Measurements from ENCODE around the gene TNNI3K.

GRCh38 chr1:74467786-74468377, 232.7 kb downstream of the TNNI3K start:
- TF ChIP-seq POLR2A (IDR thresholded peaks at IDR 0.05; ENCODE audit: low read depth, low read length) (no peak), POLR2AphosphoS5 (IDR thresholded peaks at IDR 0.05; ENCODE audit: low read depth, low read length) (no peak), TAF1 (IDR thresholded peaks at IDR 0.05; ENCODE audit: borderline replicate concordance, low read depth, low read length) (no peak)
